SU-DHL-6 (cell line): ENCODE data around the gene ORM2.

Experiments
- H2AFZ ChIP-seq: fragments of 200-600 bp; sonication (generic); 2 replicates; pipeline ENCODE4 v1.6.1; 2014; ENCODE audit warnings: low read depth, mild to moderate bottlenecking, moderate library complexity, mixed read lengths, antibody characterized with exemption, low read length; ENCODE audit not compliant: severe bottlenecking
- H3F3A ChIP-seq: fragments of 200-600 bp; shearing (Covaris generic); 2 replicates; pipeline ENCODE4 v1.6.0; 2016; ENCODE audit warnings: antibody characterized with exemption, mild to moderate bottlenecking; ENCODE audit not compliant: insufficient read depth
- H3K27ac ChIP-seq: fragments of 200-600 bp; sonication (generic); 2 replicates; pipeline ENCODE4 v1.5.1; 2016; ENCODE audit warnings: low read depth, mild to moderate bottlenecking, low read length, moderate library complexity, mixed read lengths
- H3K27me3 ChIP-seq: fragments of 200-600 bp; sonication (generic), shearing (Covaris generic); 2 replicates; pipeline ENCODE4 v1.6.0; 2014; ENCODE audit warnings: mild to moderate bottlenecking, low read length
- H3K36me3 ChIP-seq: fragments of 200-600 bp; sonication (generic); 2 replicates; pipeline ENCODE4 v1.6.1; 2014; ENCODE audit warnings: mild to moderate bottlenecking, low read length, mixed read lengths
- H3K4me2 ChIP-seq: fragments of 300-600, 200-600 bp; shearing (Covaris generic), sonication (generic); 2 replicates; pipeline ENCODE4 v1.6.0; 2014; ENCODE audit warnings: low read length, low read depth, mild to moderate bottlenecking; ENCODE audit not compliant: poor library complexity, severe bottlenecking
- H3K4me3 ChIP-seq: fragments of 200-600 bp; sonication (generic); 2 replicates; pipeline ENCODE4 v1.5.1; 2014; ENCODE audit warnings: antibody characterized with exemption, low read length, mild to moderate bottlenecking, mixed read lengths; ENCODE audit not compliant: insufficient read depth, poor library complexity, severe bottlenecking
- H3K79me2 ChIP-seq: fragments of 200-600 bp; sonication (generic); 2 replicates; pipeline ENCODE4 v1.6.1; 2014; ENCODE audit warnings: mild to moderate bottlenecking, low read length, moderate library complexity; ENCODE audit not compliant: insufficient read depth
- H3K9ac ChIP-seq: fragments of 200-600 bp; sonication (generic); 2 replicates; pipeline ENCODE4 v1.7.0; 2014; ENCODE audit warnings: mild to moderate bottlenecking, low read length
- H3K9me2 ChIP-seq: fragments of 200-600 bp; sonication (generic); replicated peaks from 2 replicates; pipeline ENCODE4 v1.6.1; 2014; ENCODE audit warnings: low read length; ENCODE audit not compliant: insufficient read depth
- H3K9me3 ChIP-seq: fragments of 200-600 bp; sonication (generic); 2 replicates; pipeline ENCODE4 v1.6.1; 2014; ENCODE audit warnings: low read length, mixed read lengths; ENCODE audit not compliant: insufficient read depth
- H4K20me1 ChIP-seq: fragments of 200-600 bp; sonication (generic); 2 replicates; pipeline ENCODE4 v1.6.1; 2014; ENCODE audit warnings: low read depth, mild to moderate bottlenecking, antibody characterized with exemption, low read length, moderate library complexity, mixed read lengths
- EZH2phosphoT487 ChIP-seq: fragments of 200-600 bp; sonication (generic), shearing (Covaris generic); conservative IDR thresholded peaks from 2 replicates; pipeline ENCODE4 v1.6.1; 2018; ENCODE audit warnings: mild to moderate bottlenecking, antibody characterized with exemption, low read length, moderate library complexity, mixed read lengths
- TF ChIP-seq, protein P1 (sequence below): fragments of 200-600 bp; sonication (generic); IDR thresholded peaks from one replicate; pipeline ENCODE4 v1.5.1; 2017; ENCODE audit warnings: antibody characterized with exemption, mild to moderate bottlenecking, low read length, moderate library complexity; ENCODE audit not compliant: insufficient read depth, poor library complexity, severe bottlenecking

The ORM2 gene

DNA sequence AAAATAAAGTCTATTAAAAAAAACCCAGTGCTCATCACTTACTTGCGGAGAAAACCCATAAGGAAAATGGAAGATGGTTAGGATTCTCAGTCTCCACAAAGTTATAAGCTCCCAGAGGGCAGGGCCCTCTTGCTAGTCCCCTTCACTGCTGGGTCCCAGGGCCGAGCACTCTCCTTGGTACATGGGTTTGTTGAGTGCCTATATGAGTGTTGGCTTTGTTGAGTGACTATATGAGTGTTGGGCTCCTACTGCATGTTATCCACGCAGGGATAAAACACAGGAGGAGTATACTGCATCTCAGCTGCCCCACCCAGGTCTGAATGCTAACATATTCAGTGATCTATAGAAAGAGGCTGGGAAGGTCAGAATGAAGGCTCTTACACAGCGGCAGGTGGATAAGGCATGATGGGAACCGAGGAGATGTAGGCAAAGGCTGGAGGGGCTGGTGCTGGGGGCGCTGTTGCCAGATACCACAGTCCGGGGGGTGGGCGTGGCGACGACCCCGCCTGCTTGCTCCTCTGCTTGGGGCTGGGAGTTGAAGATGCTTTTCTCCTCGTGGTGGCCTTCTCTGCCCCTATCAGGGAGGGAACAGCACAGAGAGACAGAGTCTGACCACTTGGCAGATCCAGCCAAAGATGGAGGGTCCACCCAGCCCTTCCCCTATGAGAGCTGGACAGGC lies 11.6 kb downstream of the ORM2 start:
- Histone ChIP-seq H3K9ac (no peak overlapping the region), H2AFZ (no peak overlapping the region), H3K27ac (no peak overlapping the region), H3F3A (0 out of 2 replicates have a peak, but pooled peaks cover 8% of the 10 kb centered on the region), H3K79me2 (no peaks in the 10 kb centered on the region), H3K4me3 (no peak overlapping the region), H4K20me1 (no peaks in the 10 kb centered on the region), H3K4me2 (no peak overlapping the region), H3K27me3 (no peaks in the 10 kb centered on the region), H3K36me3 (peaks cover 30% of the 10 kb centered on the region), H3K9me3 (no peaks in the 10 kb centered on the region), H3K9me2 (no peaks in the 10 kb centered on the region)
- no peak for TF ChIP-seq EZH2phosphoT487
- TF ChIP-seq, protein P1, sequence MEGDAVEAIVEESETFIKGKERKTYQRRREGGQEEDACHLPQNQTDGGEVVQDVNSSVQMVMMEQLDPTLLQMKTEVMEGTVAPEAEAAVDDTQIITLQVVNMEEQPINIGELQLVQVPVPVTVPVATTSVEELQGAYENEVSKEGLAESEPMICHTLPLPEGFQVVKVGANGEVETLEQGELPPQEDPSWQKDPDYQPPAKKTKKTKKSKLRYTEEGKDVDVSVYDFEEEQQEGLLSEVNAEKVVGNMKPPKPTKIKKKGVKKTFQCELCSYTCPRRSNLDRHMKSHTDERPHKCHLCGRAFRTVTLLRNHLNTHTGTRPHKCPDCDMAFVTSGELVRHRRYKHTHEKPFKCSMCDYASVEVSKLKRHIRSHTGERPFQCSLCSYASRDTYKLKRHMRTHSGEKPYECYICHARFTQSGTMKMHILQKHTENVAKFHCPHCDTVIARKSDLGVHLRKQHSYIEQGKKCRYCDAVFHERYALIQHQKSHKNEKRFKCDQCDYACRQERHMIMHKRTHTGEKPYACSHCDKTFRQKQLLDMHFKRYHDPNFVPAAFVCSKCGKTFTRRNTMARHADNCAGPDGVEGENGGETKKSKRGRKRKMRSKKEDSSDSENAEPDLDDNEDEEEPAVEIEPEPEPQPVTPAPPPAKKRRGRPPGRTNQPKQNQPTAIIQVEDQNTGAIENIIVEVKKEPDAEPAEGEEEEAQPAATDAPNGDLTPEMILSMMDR = no peak

DNA sequence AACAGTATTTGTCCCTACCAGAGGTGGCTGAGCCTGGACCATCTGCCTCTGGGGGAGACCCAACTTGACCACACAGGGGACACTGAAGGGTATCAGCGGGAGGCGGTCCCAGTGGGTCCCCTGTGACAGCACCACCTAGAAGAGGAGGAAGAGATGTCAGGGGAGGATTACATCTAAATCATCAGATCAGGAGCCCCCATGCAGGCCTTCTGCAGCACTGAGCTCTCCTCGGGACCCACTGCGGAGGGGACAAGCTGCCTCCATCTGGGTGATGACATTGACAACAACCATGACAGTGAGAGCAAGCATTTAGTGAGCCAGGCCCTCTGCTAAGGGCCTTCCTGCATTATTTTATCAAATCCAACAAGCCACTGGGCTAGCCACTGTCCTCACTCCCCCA lies 12.3 kb downstream of the ORM2 start:
- H3K27ac ChIP-seq = no peak overlapping the region
- no peak overlapping the region for H2AFZ ChIP-seq
- no peaks in the 10 kb centered on the region for H3K9me3 ChIP-seq
- TF ChIP-seq EZH2phosphoT487 = no peak
- TF ChIP-seq, protein P1 = no peak
- H3K36me3 ChIP-seq = peaks cover 35% of the 10 kb centered on the region
- H3K9ac ChIP-seq = no peak overlapping the region
- no peaks in the 10 kb centered on the region for H3K79me2 ChIP-seq
- H3F3A ChIP-seq = 0 out of 2 replicates have a peak, but pooled peaks cover 8% of the 10 kb centered on the region
- H3K9me2 ChIP-seq = no peaks in the 10 kb centered on the region
- H3K4me3 ChIP-seq = no peak overlapping the region
- H3K27me3 ChIP-seq = no peaks in the 10 kb centered on the region
- H4K20me1 ChIP-seq = no peaks in the 10 kb centered on the region
- no peak overlapping the region for H3K4me2 ChIP-seq

DNA sequence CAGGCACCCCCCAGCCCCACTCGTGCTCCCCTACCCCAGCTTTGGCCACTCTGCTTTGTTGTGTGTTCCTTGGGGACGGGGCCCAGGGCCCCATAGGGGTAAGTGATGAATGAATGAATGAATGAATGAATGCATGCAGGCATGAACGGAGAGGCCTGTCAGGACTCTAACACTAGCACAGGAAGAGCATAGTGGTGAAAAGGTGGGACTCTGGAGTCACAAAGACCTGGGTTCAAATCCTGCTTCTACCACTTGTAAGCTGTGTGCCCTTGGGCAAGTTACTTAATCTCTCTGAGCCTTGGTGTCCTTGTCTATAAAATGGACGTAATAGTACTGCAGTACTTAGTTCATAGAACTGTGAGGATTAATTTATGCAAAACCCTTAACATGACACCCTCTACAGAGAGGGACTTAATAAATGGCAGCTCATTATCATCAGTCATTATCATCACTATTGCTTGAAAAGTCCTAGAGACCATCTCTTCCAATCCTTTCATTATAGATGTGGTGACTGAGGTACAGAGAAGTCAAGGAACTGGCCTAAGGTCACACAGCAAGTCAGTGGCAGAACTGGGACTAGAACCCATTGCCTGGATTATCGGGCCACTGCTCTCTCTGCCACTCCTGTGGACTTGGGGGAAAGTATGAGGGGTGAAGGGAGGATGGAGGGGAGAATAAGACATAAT lies 13.2 kb downstream of the ORM2 start:
- no peaks in the 10 kb centered on the region for H3K27me3 ChIP-seq
- H3K4me2 ChIP-seq = no peak overlapping the region
- no peaks in the 10 kb centered on the region for H4K20me1 ChIP-seq
- H3K79me2 ChIP-seq = no peaks in the 10 kb centered on the region
- 0 out of 2 replicates have a peak, but pooled peaks cover 8% of the 10 kb centered on the region for H3F3A ChIP-seq
- peaks cover 29% of the 10 kb centered on the region; the same call in 1 of the 2 replicates for H3K36me3 ChIP-seq
- no peak overlapping the region for H3K4me3 ChIP-seq
- H3K27ac ChIP-seq = no peak overlapping the region
- TF ChIP-seq, protein P1 = no peak
- TF ChIP-seq EZH2phosphoT487 = no peak
- H3K9me2 ChIP-seq = no peaks in the 10 kb centered on the region
- H3K9me3 ChIP-seq = no peaks in the 10 kb centered on the region
- H2AFZ ChIP-seq = no peak overlapping the region
- H3K9ac ChIP-seq = no peak overlapping the region
